ENCODE results near the gene SLC2A2.

Gene SLC2A2

DNA sequence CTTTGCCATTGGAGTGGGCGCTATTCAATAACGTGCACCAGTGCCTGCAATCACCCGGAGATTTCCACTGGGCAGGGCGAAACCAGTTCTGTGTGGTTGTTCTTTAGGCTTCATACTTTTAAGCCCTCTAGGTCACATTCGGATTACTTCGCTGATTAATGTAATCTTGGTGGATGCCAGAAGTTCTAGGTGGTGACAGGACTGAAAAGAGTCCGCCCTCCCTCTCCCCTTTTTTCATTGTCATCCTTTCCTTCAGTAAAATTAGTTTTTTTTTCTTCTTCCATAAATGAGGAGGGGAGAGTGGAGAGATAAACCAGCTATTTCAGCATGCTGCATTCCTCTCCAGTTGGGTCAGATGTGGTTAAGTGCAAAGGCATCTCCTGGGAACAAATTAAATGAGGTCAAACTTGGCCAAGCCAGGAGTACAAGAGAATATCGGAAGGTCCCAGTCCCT is 2.3 kb upstream of the SLC2A2 start:
- no peak for ATAC-seq
- DNase-seq: no peak

GRCh38 chr3:171028025-171028778 is 1.7 kb upstream of the SLC2A2 start:
- ATAC-seq (peak; percentile 91), DNase-seq (peak; percentile 70)

GRCh38 chr3:171023566-171023965 is 3.0 kb downstream of the SLC2A2 start:
- no peak for ATAC-seq
- no peak for DNase-seq

DNA sequence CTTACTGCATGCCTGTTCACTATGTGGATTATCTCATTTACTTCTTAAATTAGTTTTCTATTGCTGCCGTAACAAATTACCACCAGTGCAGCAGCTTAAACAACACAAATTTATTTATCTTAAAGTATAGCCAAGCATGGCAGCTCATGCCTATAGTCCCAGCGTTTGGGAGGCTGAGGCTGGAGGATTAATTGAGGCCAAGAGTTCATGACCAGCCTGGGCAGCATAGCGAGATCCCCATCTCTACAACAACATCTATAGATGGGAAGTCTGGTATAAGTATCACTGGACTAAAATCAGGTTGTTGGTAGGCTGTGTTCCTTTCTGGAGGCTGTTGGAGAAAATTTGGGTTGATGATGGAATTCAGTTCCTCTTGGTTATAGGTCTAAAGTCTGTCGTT is 5.1 kb downstream of the SLC2A2 start:
- DNase-seq (no peak), ATAC-seq (no peak)

GRCh38 chr3:171018156-171018935 is 8.2 kb downstream of the SLC2A2 start:
- DNase-seq (no peak), ATAC-seq (no peak)

DNA sequence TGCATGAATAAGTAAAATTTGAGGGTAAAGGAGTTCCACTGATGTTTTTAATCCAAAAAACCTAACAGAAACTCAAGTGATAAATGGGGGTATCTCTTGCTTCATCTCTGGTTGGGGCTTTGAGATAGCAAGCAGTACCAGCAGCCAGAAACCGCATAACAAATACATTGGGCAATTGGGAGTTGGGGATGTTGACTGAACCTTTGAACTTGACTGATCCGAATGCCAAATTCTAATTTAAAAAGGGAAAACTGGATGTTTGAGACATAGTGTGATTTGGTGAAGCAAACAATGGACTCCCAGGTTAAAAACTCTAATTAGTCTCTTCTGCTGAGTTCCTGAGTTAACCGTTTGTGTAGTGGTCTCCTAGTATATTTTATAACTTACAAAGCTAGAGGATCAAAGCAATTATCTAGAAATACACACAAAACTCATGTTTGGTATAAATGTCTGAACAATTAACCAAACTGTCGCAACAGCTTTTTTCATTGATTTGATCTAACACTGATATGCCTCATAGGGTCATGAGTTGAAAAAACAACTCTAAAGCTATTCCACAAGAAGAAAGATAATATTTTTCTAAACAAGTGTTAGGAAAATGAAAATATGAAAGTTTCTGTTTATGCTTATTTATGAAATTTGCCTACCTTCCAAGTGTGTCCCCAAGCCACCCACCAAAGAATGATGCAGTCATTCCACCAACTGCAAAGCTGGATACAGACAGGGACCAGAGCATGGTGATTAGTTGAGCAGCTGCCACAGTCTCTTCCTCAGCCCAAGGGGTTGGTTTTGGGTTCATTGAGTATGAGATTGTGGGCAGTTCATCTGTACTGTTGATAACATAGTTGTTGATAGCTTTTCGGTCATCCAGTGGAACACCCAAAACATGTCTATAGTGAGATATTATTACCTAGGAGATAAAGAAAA is 12.4 kb downstream of the SLC2A2 start:
- DNase-seq (no peak), ATAC-seq (no peak)

- no peak for ATAC-seq
Measured at GRCh38 chr3:171011873-171012336, 14.6 kb downstream of the SLC2A2 start.

GRCh38 chr3:171011109-171011872 is 15.2 kb downstream of the SLC2A2 start:
- DNase-seq (no peak), ATAC-seq (no peak)

More at GRCh38 chr3:171011873-171012336, 14.6 kb downstream of the SLC2A2 start:
- DNase-seq: no peak

DNA sequence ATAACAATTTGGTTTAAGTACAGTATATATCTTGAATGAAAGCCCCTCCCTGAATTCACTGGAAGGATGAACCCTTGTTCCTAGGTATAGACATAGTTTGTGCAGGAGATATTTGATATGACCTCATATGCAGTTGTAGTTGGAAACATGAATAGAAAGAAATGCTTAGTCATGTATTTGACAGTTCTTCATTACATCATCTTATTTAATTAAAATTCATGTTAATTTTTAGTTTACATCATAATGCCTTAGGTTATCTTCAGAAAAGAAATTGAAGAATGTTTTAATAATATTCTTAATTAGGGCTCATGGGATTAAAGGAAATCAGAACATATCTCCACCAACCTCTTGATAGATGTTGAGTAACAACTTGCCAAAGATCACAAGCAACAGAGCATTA is 19.2 kb downstream of the SLC2A2 start:
- no peak for ATAC-seq
- DNase-seq: no peak

- ATAC-seq (no peak), DNase-seq (no peak)
Measured at GRCh38 chr3:171005648-171006047, 20.9 kb downstream of the SLC2A2 start.

- ATAC-seq: no peak
- no peak for DNase-seq
Measured at GRCh38 chr3:171001957-171002694, 24.4 kb downstream of the SLC2A2 start.

- ATAC-seq: no peak
- DNase-seq: no peak
Measured at GRCh38 chr3:171001250-171001893, 25.1 kb downstream of the SLC2A2 start.

GRCh38 chr3:171000281-171000680 is 26.2 kb downstream of the SLC2A2 start:
- no peak for DNase-seq
- ATAC-seq: no peak

GRCh38 chr3:170999737-171000242 is 26.7 kb downstream of the SLC2A2 start:
- DNase-seq: no peak

GRCh38 chr3:170997961-170998913 is 28.3 kb downstream of the SLC2A2 start:
- DNase-seq: no peak
- no peak for ATAC-seq

More at GRCh38 chr3:170999737-171000242, 26.7 kb downstream of the SLC2A2 start:
- no peak for ATAC-seq

DNA sequence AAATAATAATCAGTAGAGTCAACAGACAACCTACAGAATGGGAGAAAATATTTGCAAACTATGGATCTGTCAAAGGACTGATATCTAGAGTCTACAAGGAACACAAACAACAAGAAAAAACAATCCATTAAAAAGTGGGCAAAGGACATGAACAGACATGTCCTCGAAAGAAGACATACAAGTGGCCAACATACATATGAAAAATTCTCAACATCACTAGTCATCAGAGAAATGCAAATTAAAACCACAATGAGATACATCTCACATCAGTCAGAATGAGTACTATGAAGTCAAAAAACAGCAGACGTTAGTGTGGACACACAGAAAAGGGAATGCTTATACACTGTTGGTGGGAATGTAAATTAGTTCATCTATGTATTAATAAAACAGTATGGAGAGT is 33.7 kb downstream of the SLC2A2 start:
- ATAC-seq (no peak), DNase-seq (no peak)

DNA sequence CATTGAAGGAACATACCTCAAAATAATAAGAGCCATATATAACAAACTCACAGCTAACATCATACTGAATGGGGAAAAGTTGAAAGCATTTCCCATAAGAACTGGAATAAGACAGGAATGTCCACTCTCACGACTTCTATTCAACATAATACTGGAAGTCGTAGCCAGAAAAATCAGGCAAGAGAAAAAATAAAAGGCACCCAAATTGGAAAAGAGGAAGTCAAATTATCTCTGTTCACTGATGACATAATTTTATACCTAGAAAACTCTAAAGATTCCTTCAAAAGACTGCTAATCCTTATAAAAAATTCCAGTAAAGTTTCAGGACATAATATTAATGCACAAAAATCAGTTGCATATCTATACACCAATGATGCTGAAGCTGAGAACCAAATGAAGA is 34.9 kb downstream of the SLC2A2 start:
- no peak for DNase-seq
- ATAC-seq: no peak

- ATAC-seq: no peak
Measured at GRCh38 chr3:170989100-170989648, 37.3 kb downstream of the SLC2A2 start.

More at GRCh38 chr3:170989100-170989648, 37.3 kb downstream of the SLC2A2 start:
- DNase-seq: no peak
